ENCODE data around the gene SCAMP3. TPM values are rescaled to one million over a fixed set of nuclear protein-coding genes. Genes with fewer than 3 reads are reported as not detected.
"Not testable (repeated sequence)": the region's sequence is repeated elsewhere in the genome, so short reads cannot be mapped to it uniquely, and the experiment has no call there.

Gene SCAMP3
- polyA plus RNA-seq, 4 donors: 59.7 to 64.7 (median 60.8) TPM

- DNase-seq (ENCODE audit: low read depth in 4 of 4, low spot score in 3 of 4): no peak
These were observed 5.9 kb downstream of the SCAMP3 start for GRCh38 chr1:155256058-155256852.

GRCh38 chr1:155255243-155256007 is 6.7 kb downstream of the SCAMP3 start, which contains the start of gene ENTREP3:
Gene ENTREP3 (minus strand): TSS chr1:155255483. CDS start chr1:155254877, 606 bp downstream.
- DNase-seq (ENCODE audit: low read depth in 4 of 4, low spot score in 3 of 4): peak in 2 of 4 donors; percentile 74 to 79

- no peak for DNase-seq (ENCODE audit: low read depth in 4 of 4, low spot score in 3 of 4)
These were observed 7.4 kb downstream of the SCAMP3 start for GRCh38 chr1:155254714-155255242.

- no peak for DNase-seq (ENCODE audit: low read depth in 4 of 4, low spot score in 3 of 4)
These were observed 7.9 kb downstream of the SCAMP3 start for GRCh38 chr1:155254228-155254713.

DNA sequence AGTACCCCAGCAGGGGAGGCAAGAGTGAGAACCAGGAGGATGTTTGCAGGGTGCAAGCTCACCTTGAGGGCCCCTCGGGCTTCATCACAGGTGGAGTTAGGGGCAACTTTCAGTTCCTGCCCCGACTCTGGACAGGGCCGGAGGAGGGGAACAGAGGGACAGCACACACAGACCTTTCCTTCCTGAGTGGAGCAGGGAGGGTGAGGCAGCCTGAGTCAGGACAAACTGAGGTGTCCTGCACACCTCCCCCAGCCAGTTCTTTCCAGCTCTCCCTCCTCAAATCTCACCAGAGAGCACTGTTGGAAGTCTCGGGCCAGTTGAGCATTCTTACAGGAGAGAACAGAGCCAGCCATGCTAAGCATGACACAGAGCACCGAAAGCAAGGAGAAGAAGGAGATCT is 8.4 kb downstream of the SCAMP3 start:
- no peak for DNase-seq (ENCODE audit: low read depth in 4 of 4, low spot score in 3 of 4)

DNA sequence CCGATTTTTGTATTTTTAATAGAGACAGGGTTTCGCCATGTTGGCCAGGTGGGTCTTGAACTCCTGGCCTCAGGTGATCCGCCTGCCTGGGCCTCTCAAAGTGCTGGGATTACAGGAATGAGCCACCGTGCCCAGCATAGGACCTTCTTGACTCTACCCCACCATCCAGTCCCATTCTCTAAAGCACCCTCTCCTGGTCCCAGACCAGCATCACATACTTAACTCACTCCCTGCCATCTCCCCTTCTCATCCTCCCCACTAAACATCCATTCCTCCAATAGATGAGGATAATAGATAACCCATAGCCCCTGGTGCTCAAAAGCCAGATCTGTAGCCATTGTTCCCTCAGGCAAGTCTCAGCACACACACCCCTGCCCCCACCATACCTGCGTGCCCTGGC is 9.0 kb downstream of the SCAMP3 start:
- DNase-seq (ENCODE audit: low read depth in 4 of 4, low spot score in 3 of 4): no peak

DNA sequence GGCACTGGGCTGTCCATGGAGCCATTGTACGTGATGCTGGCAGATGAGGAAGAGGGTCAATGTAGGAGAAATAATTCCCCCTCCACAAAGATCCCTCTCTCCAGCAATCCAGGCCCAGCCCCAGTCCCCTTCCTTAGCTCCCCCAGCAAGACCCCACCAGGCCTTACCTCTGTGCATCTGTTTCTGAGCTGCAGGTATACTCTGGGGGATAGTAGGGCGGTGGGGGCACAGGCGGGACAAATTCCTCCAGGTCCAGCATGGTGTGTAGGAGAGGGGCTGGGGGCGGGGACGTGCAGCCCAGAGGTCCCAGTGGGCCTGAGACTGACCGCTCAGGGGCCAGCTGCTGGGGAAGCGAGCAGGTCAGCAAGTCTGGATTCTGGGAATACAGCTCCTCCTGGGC is 10.6 kb downstream of the SCAMP3 start:
- no peak for DNase-seq (ENCODE audit: low read depth in 4 of 4, low spot score in 3 of 4)

DNA sequence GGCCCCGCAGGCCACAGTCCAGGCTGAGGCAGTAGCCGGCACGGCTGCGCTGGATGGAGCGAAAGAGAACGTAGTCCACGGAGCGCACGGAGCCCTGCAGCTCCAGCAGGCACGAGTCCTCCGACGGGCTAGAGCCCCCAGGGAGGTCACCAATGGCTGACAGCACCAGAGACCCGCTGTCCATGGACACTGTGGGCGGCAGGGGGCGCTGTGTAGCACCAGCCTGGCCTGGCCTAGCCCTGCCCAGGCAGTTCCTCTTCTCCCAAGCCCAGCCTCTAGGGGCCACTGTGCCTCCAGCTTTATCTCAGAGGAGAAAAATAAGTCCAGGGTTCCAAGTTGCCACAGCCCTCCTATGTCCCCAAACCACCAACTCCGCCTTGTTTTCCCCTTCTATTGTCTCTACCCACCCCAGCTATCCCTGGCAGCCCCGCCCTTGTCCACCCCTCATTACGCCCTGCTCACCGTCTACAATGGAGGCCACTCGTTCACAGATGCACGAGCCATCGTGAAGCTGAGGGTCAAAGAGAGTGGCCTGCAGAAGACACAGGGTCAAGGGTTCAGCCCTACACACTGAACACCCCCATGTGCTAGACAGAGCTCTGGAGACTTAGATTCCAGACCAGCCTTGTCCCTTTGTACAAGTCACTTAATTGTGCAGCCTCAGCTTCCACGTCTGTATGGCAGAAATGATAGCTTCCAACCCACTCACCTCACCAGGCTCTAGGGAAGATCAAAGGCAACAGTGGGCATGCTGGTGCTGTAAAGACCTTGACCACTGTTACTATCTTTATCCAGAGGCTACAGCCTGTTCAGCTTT is 11.3 kb downstream of the SCAMP3 start:
- DNase-seq (ENCODE audit: low read depth in 4 of 4, low spot score in 3 of 4): peak; percentile 87 to 92 (median 89)

DNA sequence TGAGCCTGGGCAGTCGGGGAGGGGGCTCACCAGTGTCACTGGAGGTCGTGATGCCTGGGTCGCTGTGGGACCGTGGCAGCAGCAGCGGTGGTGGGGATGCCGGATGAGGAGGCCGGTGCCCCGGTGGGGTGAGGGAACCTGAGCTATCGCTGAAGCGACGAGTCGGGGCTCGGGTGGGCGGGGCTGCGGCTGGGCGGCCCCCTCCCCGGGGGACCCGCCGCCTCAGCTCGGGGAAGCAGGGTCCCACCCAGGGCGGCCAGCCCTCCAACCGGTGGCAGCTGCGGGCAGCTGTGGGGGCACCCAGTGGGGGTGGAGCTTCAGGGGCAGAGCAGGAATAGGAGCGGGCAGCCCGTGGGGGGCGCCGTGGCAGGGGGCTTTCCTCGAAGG is 11.9 kb downstream of the SCAMP3 start:
- no peak for DNase-seq (ENCODE audit: low read depth in 4 of 4, low spot score in 3 of 4)

DNA sequence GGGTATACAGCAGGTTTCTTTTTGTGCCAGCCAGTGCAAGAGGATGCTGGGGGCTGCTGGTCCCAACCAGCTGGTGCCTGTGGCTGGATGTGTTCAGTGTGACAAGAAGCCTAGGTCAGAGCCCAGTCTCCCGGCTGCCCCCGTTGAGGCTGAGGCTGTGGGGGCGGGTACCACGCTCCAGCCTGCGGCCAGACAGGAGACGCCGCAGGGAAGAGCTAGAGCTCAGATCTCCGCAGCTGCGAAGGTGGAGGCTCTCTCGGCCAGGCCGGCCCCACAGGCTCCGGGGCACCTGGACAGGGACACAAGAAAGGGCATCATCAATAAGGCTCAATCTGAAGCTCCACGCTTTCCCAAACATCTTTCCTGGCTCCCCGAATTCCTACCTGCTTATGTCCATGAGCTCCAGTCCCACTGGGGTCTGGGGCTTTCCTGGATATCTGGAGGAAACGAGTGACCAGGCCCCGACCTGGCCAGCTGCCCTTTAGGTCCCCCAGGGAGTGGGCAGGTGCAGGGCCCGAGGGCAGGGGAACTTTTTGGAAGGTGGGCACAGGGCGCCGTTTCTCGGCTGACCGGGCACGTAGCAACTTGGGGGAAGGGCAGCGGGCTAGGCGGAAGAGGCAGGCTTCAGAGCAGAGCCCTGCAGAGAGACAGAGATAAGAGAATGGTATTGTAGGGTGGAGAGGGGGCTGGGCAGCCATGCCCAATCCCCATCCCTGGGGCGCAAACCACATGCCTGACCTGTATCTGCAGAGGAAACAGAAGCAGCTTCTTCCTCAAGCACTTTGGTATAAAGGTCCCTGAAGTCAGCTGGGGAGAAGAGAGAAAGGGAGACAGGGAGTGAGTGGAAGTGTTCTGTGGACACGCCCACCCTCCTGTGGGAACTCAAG is 14.2 kb downstream of the SCAMP3 start:
- no peak for DNase-seq (ENCODE audit: low read depth in 4 of 4, low spot score in 3 of 4)

GRCh38 chr1:155246796-155247195 is 15.4 kb downstream of the SCAMP3 start:
- not testable (repeated sequence) for DNase-seq (ENCODE audit: low read depth in 4 of 4, low spot score in 3 of 4)

DNA sequence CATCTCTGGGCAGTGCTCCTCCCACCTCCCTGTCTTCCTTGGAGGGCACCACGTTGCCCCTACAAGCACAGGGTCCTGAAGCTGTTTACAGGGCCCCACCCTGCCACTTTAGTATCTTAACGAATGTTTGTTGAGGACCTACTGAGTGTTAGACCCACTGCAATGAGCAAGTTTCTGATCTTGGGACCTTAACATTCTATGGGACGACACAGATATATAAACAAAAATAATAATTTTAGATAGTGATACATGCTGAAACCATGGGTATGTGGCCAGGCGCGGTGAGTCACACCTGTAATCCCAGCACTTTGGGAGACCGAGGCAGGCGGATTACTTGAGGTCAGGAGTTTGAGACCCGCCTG is 17.0 kb downstream of the SCAMP3 start:
- DNase-seq (ENCODE audit: low read depth in 4 of 4, low spot score in 3 of 4): no peak

GRCh38 chr1:155244368-155245162 is 17.6 kb downstream of the SCAMP3 start:
- peak; percentile 92 to 99 (median 98) for DNase-seq (ENCODE audit: low read depth in 4 of 4, low spot score in 3 of 4)

GRCh38 chr1:155242805-155243358 is 19.3 kb downstream of the SCAMP3 start:
- DNase-seq (ENCODE audit: low read depth in 4 of 4, low spot score in 3 of 4): no peak

- DNase-seq (ENCODE audit: low read depth in 4 of 4, low spot score in 3 of 4): no peak
These were observed 20.3 kb downstream of the SCAMP3 start for GRCh38 chr1:155241841-155242264.

DNA sequence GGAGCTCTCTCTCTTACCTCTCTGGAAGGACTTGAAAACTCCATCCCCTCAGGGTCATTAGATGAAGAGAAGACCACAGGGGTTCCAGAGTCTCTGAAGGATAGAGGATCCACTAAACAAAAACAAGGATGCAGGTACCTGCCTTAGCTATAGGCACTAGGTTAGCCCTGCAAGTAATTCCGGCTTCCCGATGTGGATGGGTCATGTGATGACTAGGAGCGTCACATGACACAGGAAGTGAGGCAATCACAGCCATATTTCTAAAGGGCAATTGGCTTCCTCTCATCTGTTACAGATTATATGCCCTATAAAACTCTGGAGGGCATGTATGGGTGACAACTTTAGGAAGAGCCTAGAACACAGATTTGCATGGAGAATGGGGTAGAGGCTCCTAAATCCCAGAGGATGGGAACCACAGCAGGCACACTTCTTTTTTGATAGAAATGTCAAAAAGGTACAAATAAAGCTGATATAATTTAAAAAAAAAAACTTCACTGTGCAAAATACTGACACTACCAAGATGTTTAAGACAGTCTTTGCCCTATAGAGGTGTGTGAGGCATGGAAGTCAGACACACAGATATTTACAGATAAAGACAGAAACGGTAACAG is 21.0 kb downstream of the SCAMP3 start:
- no peak for DNase-seq (ENCODE audit: low read depth in 4 of 4, low spot score in 3 of 4)

GRCh38 chr1:155236451-155236850 is 25.7 kb downstream of the SCAMP3 start:
- no peak for DNase-seq (ENCODE audit: low read depth in 4 of 4, low spot score in 3 of 4)

GRCh38 chr1:155235375-155235774 is 26.8 kb downstream of the SCAMP3 start:
- DNase-seq (ENCODE audit: low read depth in 4 of 4, low spot score in 3 of 4): not testable (repeated sequence)
